OCI-LY1 (cell line): Measurements from ENCODE around the gene ADAT2.

Source experiments
- H2AFZ ChIP-seq: fragments of 200-600 bp; sonication (generic), shearing (Covaris generic); 2 replicates; pipeline ENCODE4 v1.6.0; 2014; ENCODE audit warnings: antibody characterized with exemption, mild to moderate bottlenecking, low read length
- H3F3A ChIP-seq: fragments of 200-600 bp; sonication (generic), shearing (Covaris generic); 2 replicates; pipeline ENCODE4 v1.6.0; 2014; ENCODE audit warnings: mild to moderate bottlenecking, antibody characterized with exemption, low read length, moderate library complexity; ENCODE audit not compliant: insufficient read depth
- H3K27ac ChIP-seq: fragments of 200-600 bp; sonication (generic); 2 replicates; pipeline ENCODE4 v1.5.1; 2014; ENCODE audit warnings: low read length, mixed run types, mild to moderate bottlenecking, low read depth; ENCODE audit not compliant: poor library complexity, severe bottlenecking
- H3K27me3 ChIP-seq: fragments of 200-600 bp; sonication (generic); 2 replicates; pipeline ENCODE4 v1.6.0; 2014; ENCODE audit warnings: antibody characterized with exemption, mild to moderate bottlenecking, low read length, moderate library complexity; ENCODE audit not compliant: insufficient read depth
- H3K36me3 ChIP-seq: fragments of 200-600 bp; sonication (generic); 2 replicates; pipeline ENCODE4 v1.6.1; 2014; ENCODE audit warnings: mild to moderate bottlenecking, antibody characterized with exemption, low read length, moderate library complexity, mixed read lengths; ENCODE audit not compliant: insufficient read depth
- H3K4me1 ChIP-seq: fragments of 200-600 bp; sonication (generic); 2 replicates; pipeline ENCODE4 v1.5.1; 2014; ENCODE audit warnings: mild to moderate bottlenecking, low read length, moderate library complexity; ENCODE audit not compliant: insufficient read depth, severe bottlenecking
- H3K4me2 ChIP-seq: fragments of 200-600 bp; sonication (generic), shearing (Covaris generic); 2 replicates; pipeline ENCODE4 v1.6.1; 2014; ENCODE audit warnings: low read length
- H3K4me3 ChIP-seq: fragments of 200-600 bp; sonication (generic); 2 replicates; pipeline ENCODE4 v1.5.1; 2014; ENCODE audit warnings: low read length, low read depth, mild to moderate bottlenecking, mixed read lengths; ENCODE audit not compliant: poor library complexity, severe bottlenecking
- H3K79me2 ChIP-seq: fragments of 200-600 bp; shearing (Covaris generic); 2 replicates; pipeline ENCODE4 v1.6.1; 2016; ENCODE audit warnings: mixed run types, low read length, mixed read lengths; ENCODE audit not compliant: insufficient read depth
- H3K9ac ChIP-seq: fragments of 200-600 bp; sonication (generic), shearing (Covaris generic); 2 replicates; pipeline ENCODE4 v1.6.1; 2014; ENCODE audit warnings: mild to moderate bottlenecking, low read length, mixed read lengths
- H3K9me2 ChIP-seq: fragments of 200-600 bp; sonication (generic), shearing (Covaris generic); 2 replicates; pipeline ENCODE4 v1.6.1; 2014; ENCODE audit warnings: low read depth, mild to moderate bottlenecking, low read length, mixed read lengths
- H3K9me3 ChIP-seq: fragments of 200-600 bp; shearing (Covaris generic); 2 replicates; pipeline ENCODE4 v1.6.1; 2014; ENCODE audit warnings: low read length, mixed read lengths
- H4K20me1 ChIP-seq: fragments of 200-600 bp; sonication (generic), shearing (Covaris generic); 2 replicates; pipeline ENCODE4 v1.6.0; 2016; ENCODE audit warnings: mild to moderate bottlenecking, low read length; ENCODE audit not compliant: insufficient read depth
- EZH2 ChIP-seq: fragments of 200-600 bp; sonication (generic), shearing (Covaris generic); IDR thresholded peaks from 2 replicates; pipeline ENCODE4 v1.8.0; 2017; ENCODE audit warnings: borderline replicate concordance, mixed run types, mild to moderate bottlenecking, antibody characterized with exemption, low read length, moderate library complexity, mixed read lengths
- TF ChIP-seq, protein P1 (sequence below): fragments of 200-600 bp; sonication (generic), shearing (Covaris generic); IDR thresholded peaks from 2 replicates; pipeline ENCODE4 v1.5.1; 2017; ENCODE audit warnings: mild to moderate bottlenecking, antibody characterized with exemption, low read length, moderate library complexity, mixed read lengths

ADAT2 gene

GRCh38 chr6:143485967-143486366, 35.5 kb upstream of the ADAT2 start:
- no peaks in the 10 kb centered on the region for H4K20me1 ChIP-seq
- no peaks in the 10 kb centered on the region for H3K9me2 ChIP-seq
- H3K79me2 ChIP-seq = no peaks in the 10 kb centered on the region
- TF ChIP-seq, protein P1, sequence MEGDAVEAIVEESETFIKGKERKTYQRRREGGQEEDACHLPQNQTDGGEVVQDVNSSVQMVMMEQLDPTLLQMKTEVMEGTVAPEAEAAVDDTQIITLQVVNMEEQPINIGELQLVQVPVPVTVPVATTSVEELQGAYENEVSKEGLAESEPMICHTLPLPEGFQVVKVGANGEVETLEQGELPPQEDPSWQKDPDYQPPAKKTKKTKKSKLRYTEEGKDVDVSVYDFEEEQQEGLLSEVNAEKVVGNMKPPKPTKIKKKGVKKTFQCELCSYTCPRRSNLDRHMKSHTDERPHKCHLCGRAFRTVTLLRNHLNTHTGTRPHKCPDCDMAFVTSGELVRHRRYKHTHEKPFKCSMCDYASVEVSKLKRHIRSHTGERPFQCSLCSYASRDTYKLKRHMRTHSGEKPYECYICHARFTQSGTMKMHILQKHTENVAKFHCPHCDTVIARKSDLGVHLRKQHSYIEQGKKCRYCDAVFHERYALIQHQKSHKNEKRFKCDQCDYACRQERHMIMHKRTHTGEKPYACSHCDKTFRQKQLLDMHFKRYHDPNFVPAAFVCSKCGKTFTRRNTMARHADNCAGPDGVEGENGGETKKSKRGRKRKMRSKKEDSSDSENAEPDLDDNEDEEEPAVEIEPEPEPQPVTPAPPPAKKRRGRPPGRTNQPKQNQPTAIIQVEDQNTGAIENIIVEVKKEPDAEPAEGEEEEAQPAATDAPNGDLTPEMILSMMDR = no peak
- TF ChIP-seq EZH2 = no peak
- H3K27me3 ChIP-seq = no peaks in the 10 kb centered on the region
- H3K36me3 ChIP-seq = peaks cover 3% of the 10 kb centered on the region; the same call in 1 of the 2 replicates
- no peak overlapping the region for H3K27ac ChIP-seq
- no peak overlapping the region for H2AFZ ChIP-seq
- H3K4me3 ChIP-seq = no peak overlapping the region
- H3F3A ChIP-seq = no peaks in the 10 kb centered on the region
- H3K9me3 ChIP-seq = no peaks in the 10 kb centered on the region
- no peaks in the 10 kb centered on the region for H3K4me1 ChIP-seq
- no peak overlapping the region for H3K9ac ChIP-seq
- no peak overlapping the region for H3K4me2 ChIP-seq

DNA sequence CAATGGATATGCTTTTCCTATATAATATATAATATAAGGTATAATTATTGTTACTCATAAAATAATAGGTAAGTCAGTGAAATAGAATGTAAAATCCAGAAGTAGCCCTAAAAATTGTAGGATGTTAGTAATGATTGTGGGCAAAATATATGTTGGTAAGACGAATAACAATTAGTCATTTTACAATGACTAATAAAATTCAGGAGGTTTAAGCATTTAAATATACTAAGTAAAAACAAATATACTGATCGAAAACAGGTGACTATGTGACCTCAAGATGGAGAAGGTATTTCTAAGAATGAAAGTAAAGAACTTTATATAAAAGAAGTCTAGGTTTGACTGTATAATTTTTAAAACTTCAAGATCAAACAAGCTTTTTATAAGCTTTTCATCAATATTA, 32.1 kb upstream of the ADAT2 start:
- H3K9me3 ChIP-seq = no peaks in the 10 kb centered on the region
- H3K27me3 ChIP-seq = no peaks in the 10 kb centered on the region
- no peak overlapping the region for H3K27ac ChIP-seq
- no peaks in the 10 kb centered on the region for H3K4me1 ChIP-seq
- H3K9me2 ChIP-seq = no peaks in the 10 kb centered on the region
- H3K9ac ChIP-seq = no peak overlapping the region
- H2AFZ ChIP-seq = no peak overlapping the region
- no peak overlapping the region for H3K4me2 ChIP-seq
- no peaks in the 10 kb centered on the region for H3K79me2 ChIP-seq
- H3K36me3 ChIP-seq = peaks cover 21% of the 10 kb centered on the region
- TF ChIP-seq, protein P1 = no peak
- TF ChIP-seq EZH2 = no peak
- H3F3A ChIP-seq = no peaks in the 10 kb centered on the region
- H3K4me3 ChIP-seq = no peak overlapping the region
- H4K20me1 ChIP-seq = no peaks in the 10 kb centered on the region

DNA sequence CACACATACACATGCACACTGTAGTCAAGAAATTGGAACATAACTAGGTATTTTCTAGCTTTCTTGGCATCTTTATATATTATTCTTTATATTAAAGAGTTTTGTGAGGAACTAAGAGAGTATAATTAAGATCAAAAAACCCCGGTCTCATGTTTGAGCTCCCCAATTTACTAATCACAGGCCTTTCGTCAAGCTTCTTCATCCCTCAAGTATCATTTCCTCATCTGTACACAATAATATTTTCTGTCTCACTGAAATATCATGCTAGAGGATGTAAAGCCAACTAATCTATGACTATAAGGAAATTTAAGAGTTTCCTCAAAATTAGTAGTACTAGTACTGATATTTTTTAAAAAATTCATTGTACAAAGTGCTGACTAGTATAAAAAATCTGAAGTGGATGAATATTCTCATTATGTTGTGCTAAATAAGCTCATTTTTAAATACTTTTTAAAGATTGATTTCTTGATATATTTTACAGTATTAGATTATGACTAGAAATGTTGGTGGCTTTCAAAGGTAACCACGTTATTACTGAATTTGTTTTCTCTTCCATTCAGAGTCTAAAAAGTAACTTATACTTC, 28.1 kb upstream of the ADAT2 start:
- peaks cover 42% of the 10 kb centered on the region for H3K36me3 ChIP-seq
- TF ChIP-seq, protein P1 = no peak
- TF ChIP-seq EZH2 = no peak
- no peak overlapping the region for H3K4me3 ChIP-seq
- no peaks in the 10 kb centered on the region for H3F3A ChIP-seq
- H3K9me2 ChIP-seq = no peaks in the 10 kb centered on the region
- H3K4me1 ChIP-seq = no peaks in the 10 kb centered on the region
- no peak overlapping the region for H3K9ac ChIP-seq
- no peaks in the 10 kb centered on the region for H3K79me2 ChIP-seq
- no peak overlapping the region for H3K4me2 ChIP-seq
- H3K27ac ChIP-seq = no peak overlapping the region
- no peak overlapping the region for H2AFZ ChIP-seq
- no peaks in the 10 kb centered on the region for H4K20me1 ChIP-seq
- no peaks in the 10 kb centered on the region for H3K27me3 ChIP-seq
- no peaks in the 10 kb centered on the region for H3K9me3 ChIP-seq
